Endodermal cell (in vitro differentiated cells): ENCODE results near the gene ING5. TPM values are rescaled to one million over a fixed set of nuclear protein-coding genes. Genes with fewer than 3 reads are reported as not detected.
A peak's percentile ranks its signal among the peaks of the same experiment; 100 is the strongest.
"Not testable (repeated sequence)": the region's sequence is repeated elsewhere in the genome, so short reads cannot be mapped to it uniquely, and the experiment has no call there.

Experiments
- DNase-seq: peaks from one replicate; pipeline ENCODE4 v3.0.0-alpha.2; 2017
- H3K27ac ChIP-seq: 2 replicates; pipeline ENCODE4 v1.5.1; 2013; ENCODE audit warnings: mild to moderate bottlenecking, low read depth, low read length, moderate library complexity
- H3K27me3 ChIP-seq: 2 replicates; pipeline ENCODE4 v1.6.1; 2013; ENCODE audit warnings: mild to moderate bottlenecking, low read length, moderate library complexity; ENCODE audit not compliant: insufficient read depth, control insufficient read depth, poor library complexity, severe bottlenecking
- H3K36me3 ChIP-seq: 2 replicates; pipeline ENCODE4 v1.7.0; 2013; ENCODE audit warnings: mild to moderate bottlenecking, low read length, moderate library complexity; ENCODE audit not compliant: control insufficient read depth, insufficient read depth
- H3K4me1 ChIP-seq: one replicate; pipeline ENCODE4 v1.7.0; 2013; ENCODE audit warnings: low read length; ENCODE audit not compliant: control insufficient read depth, insufficient read depth
- H3K4me3 ChIP-seq: 2 replicates; pipeline ENCODE4 v1.5.1; 2013; ENCODE audit warnings: mild to moderate bottlenecking, low read length, moderate library complexity
- H3K9ac ChIP-seq: 2 replicates; pipeline ENCODE4 v1.6.1; 2013; ENCODE audit warnings: mild to moderate bottlenecking, low read length, moderate library complexity; ENCODE audit not compliant: poor library complexity, severe bottlenecking; ENCODE audit errors: extremely low read depth
- H3K9me3 ChIP-seq: 2 replicates; pipeline ENCODE4 v1.6.1; 2013; ENCODE audit warnings: mild to moderate bottlenecking, low read length, moderate library complexity; ENCODE audit not compliant: control insufficient read depth
- H3K27ac Mint-ChIP-seq: 2 replicates; pipeline ENCODE4 v1.8.0; 2020; ENCODE audit warnings: mixed read lengths
- H3K27me3 Mint-ChIP-seq: 2 replicates; pipeline ENCODE4 v1.8.0; 2021; ENCODE audit warnings: mild to moderate bottlenecking, mixed read lengths; ENCODE audit not compliant: insufficient read depth
- H3K36me3 Mint-ChIP-seq: 2 replicates; pipeline ENCODE4 v1.8.0; 2020; ENCODE audit warnings: low read depth, mixed read lengths
- H3K4me1 Mint-ChIP-seq: 2 replicates; pipeline ENCODE4 v1.8.0; 2020; ENCODE audit warnings: mixed read lengths
- H3K4me3 Mint-ChIP-seq: 2 replicates; pipeline ENCODE4 v1.8.0; 2020; ENCODE audit warnings: mild to moderate bottlenecking, moderate library complexity, mixed read lengths
- H3K9me3 Mint-ChIP-seq: 2 replicates; pipeline ENCODE4 v1.8.0; 2020; ENCODE audit warnings: mild to moderate bottlenecking, mixed read lengths
- CTCF ChIP-seq: fragments of 200-600 bp; sonication (generic); conservative IDR thresholded peaks from 2 replicates; pipeline ENCODE4 v1.5.0; 2021; ENCODE audit warnings: antibody characterized with exemption, mild to moderate bottlenecking
- WGBS, 2 experiments: methylation state at CpG; one replicate each; pipeline versions ENCODE4 v1.1.5 to v1.1.7; 2013; ENCODE audit warnings: missing lambda C conversion rate in 2 of 2, mixed read lengths in 1 of 2; ENCODE audit not compliant: insufficient coverage in 1 of 2, insufficient read length in 1 of 2; 5-methylcytosine and 5-hydroxymethylcytosine counted together
- total RNA-seq, 2 donors: library from RNA; stranded (reverse); fragmentation: NEBNext Ultra II Directional in 1 of 2; extraction: Animal tissue kit (Norgen Biotek cat#: 25700) in 1 of 2; gene quantifications; 2 replicates in 1 of 2; 3 replicates in 1 of 2; pipeline ENCODE4 v1.2.1, GENCODE V29; 2021

The ING5 gene
- total RNA-seq, 2 donors from 2014 or later: 44.9 to 53.1 TPM

- no peak overlapping the region for H3K9ac ChIP-seq
- no peak for TF ChIP-seq CTCF
- no peak for DNase-seq
- no peak overlapping the region for H3K4me3 Mint-ChIP-seq
- H3K27me3 Mint-ChIP-seq: no peaks in the 10 kb centered on the region
- peaks cover 10% of the 10 kb centered on the region for H3K9me3 Mint-ChIP-seq
- no peaks in the 10 kb centered on the region for H3K4me1 Mint-ChIP-seq
- no peaks in the 10 kb centered on the region for H3K27me3 ChIP-seq
- peaks cover 18% of the 10 kb centered on the region for H3K36me3 ChIP-seq
- H3K4me1 ChIP-seq: no peaks in the 10 kb centered on the region
- 96 to 98% methylated on average over 26 to 27 of the region's 27 CpGs for WGBS, 2 experiments
- H3K36me3 Mint-ChIP-seq: peaks cover 46% of the 10 kb centered on the region
- no peak overlapping the region for H3K4me3 ChIP-seq
- H3K9me3 ChIP-seq: peaks cover 12% of the 10 kb centered on the region
- no peak overlapping the region for H3K27ac Mint-ChIP-seq
- no peak overlapping the region for H3K27ac ChIP-seq
Measured at GRCh38 chr2:241755777-241756176, 53.9 kb downstream of the ING5 start.

GRCh38 chr2:241759067-241759807 is 57.4 kb downstream of the ING5 start:
- Mint-ChIP-seq H3K4me1 (no peaks in the 10 kb centered on the region), H3K27me3 (no peaks in the 10 kb centered on the region), H3K9me3 (peaks cover 13% of the 10 kb centered on the region), H3K4me3 (no peak overlapping the region), H3K27ac (no peak overlapping the region), H3K36me3 (peaks cover 33% of the 10 kb centered on the region)
- H3K9ac ChIP-seq: no peak overlapping the region
- WGBS, 2 experiments: 95 to 99% methylated on average over 14 to 20 of the region's 20 CpGs
- H3K4me3 ChIP-seq: no peak overlapping the region
- H3K27ac ChIP-seq: no peak overlapping the region
- TF ChIP-seq CTCF: no peak
- no peaks in the 10 kb centered on the region for H3K4me1 ChIP-seq
- DNase-seq: peak; percentile 20
- H3K36me3 ChIP-seq: peaks cover 20% of the 10 kb centered on the region
- H3K9me3 ChIP-seq: peaks cover 12% of the 10 kb centered on the region
- no peaks in the 10 kb centered on the region for H3K27me3 ChIP-seq

GRCh38 chr2:241759893-241760292 is 58.1 kb downstream of the ING5 start:
- not testable (repeated sequence) for H3K9ac ChIP-seq, H3K27me3 Mint-ChIP-seq, H3K4me1 ChIP-seq, H3K27ac Mint-ChIP-seq, DNase-seq, H3K27ac ChIP-seq, H3K4me3 Mint-ChIP-seq, H3K27me3 ChIP-seq, H3K4me1 Mint-ChIP-seq, H3K4me3 ChIP-seq
- peaks cover 12% of the 10 kb centered on the region for H3K9me3 ChIP-seq
- Mint-ChIP-seq H3K36me3 (peaks cover 32% of the 10 kb centered on the region), H3K9me3 (peaks cover 13% of the 10 kb centered on the region)
- 83 to 93% methylated on average over 4 to 9 of the region's 16 CpGs for WGBS, 2 experiments
- H3K36me3 ChIP-seq: peaks cover 20% of the 10 kb centered on the region
